T-helper 22 cell (primary cell): ENCODE data around the gene LUC7L3.
"Not testable (repeated sequence)": the region's sequence is repeated elsewhere in the genome, so short reads cannot be mapped to it uniquely, and the experiment has no call there.

ENCODE experiments used
- DNase-seq: peaks from one replicate; pipeline ENCODE4 v3.0.0-alpha.2; 2020; ENCODE audit warnings: low read depth

The LUC7L3 gene

GRCh38 chr17:50719144-50719923 lies at the start of gene LUC7L3:
TSS of gene LUC7L3 (plus strand) at chr17:50719603. CDS start at chr17:50719733, 130 bp downstream.
- DNase-seq: peak; percentile 85

- no peak for DNase-seq
Measured at GRCh38 chr17:50672071-50672470, 47.3 kb upstream of the LUC7L3 start.

- no peak for DNase-seq
Measured at GRCh38 chr17:50672831-50673551, 46.4 kb upstream of the LUC7L3 start.

GRCh38 chr17:50675190-50675589 lies 44.2 kb upstream of the LUC7L3 start:
- DNase-seq: no peak

- no peak for DNase-seq
Measured at GRCh38 chr17:50675627-50676026, 43.8 kb upstream of the LUC7L3 start.

- no peak for DNase-seq
Measured at GRCh38 chr17:50676065-50676975, 43.1 kb upstream of the LUC7L3 start.

- no peak for DNase-seq
Measured at GRCh38 chr17:50677851-50678375, 41.5 kb upstream of the LUC7L3 start.

GRCh38 chr17:50679008-50679544 lies 40.3 kb upstream of the LUC7L3 start:
- no peak for DNase-seq

GRCh38 chr17:50680126-50680525 lies 39.3 kb upstream of the LUC7L3 start:
- no peak for DNase-seq

- not testable (repeated sequence) for DNase-seq
Measured at GRCh38 chr17:50680543-50681262, 38.7 kb upstream of the LUC7L3 start.

GRCh38 chr17:50681263-50682200 lies 37.9 kb upstream of the LUC7L3 start:
- DNase-seq: no peak

GRCh38 chr17:50682441-50682840 lies 37.0 kb upstream of the LUC7L3 start:
- no peak for DNase-seq

- DNase-seq: no peak
Measured at GRCh38 chr17:50682938-50683337, 36.5 kb upstream of the LUC7L3 start.

- no peak for DNase-seq
Measured at GRCh38 chr17:50683434-50684287, 35.7 kb upstream of the LUC7L3 start.

- no peak for DNase-seq
Measured at GRCh38 chr17:50684288-50684611, 35.2 kb upstream of the LUC7L3 start.

GRCh38 chr17:50684612-50685333 lies 34.6 kb upstream of the LUC7L3 start:
- no peak for DNase-seq

- no peak for DNase-seq
Measured at GRCh38 chr17:50685334-50685665, 34.1 kb upstream of the LUC7L3 start.

GRCh38 chr17:50685691-50686493 lies 33.5 kb upstream of the LUC7L3 start:
- DNase-seq: no peak
